Gastrocnemius medialis (tissue), 4 donors: Measurements from ENCODE around the gene RAD51B.

Experiments
- POLR2A ChIP-seq, 2 donors: fragments of 450-650 bp; IDR thresholded peaks; one replicate each; pipeline ENCODE4 v1.6.1; 2017; ENCODE audit warnings: antibody characterized with exemption in 2 of 2, mild to moderate bottlenecking in 2 of 2, moderate library complexity in 2 of 2
- TF ChIP-seq, protein P1 (sequence below), 5 experiments: fragments of 450-650 bp in 3 of 5; fragments of 200-600 bp in 2 of 5; sonication (generic) in 2 of 5; IDR thresholded peaks in 4 of 5; conservative IDR thresholded peaks in 1 of 5; 1 replicate in 4 of 5; 2 replicates in 1 of 5; pipeline ENCODE4 v1.5.1; 2016 to 2019; ENCODE audit warnings: antibody characterized with exemption in 5 of 5, mild to moderate bottlenecking in 3 of 5, moderate library complexity in 3 of 5

DNA sequence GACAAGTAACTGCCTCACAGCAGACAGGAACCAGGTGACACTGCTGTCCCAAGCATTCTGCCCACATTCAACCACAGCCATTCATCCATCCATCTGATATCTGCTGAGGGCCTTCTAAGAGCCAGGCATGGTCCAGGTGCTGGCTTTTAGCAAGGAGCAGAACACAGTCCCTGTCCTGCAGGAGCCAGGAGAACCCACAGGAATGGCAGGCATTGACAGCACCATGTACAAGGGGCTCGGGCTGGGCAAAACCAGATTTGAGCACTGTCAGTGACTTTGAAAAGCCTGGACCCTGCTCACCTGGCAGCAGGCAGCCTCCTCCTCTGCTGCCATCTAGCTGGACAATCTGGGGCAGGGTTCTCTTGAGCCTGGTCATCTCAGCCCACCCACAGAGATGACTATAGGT is 836.3 kb downstream of the RAD51B start:
- TF ChIP-seq, protein P1, sequence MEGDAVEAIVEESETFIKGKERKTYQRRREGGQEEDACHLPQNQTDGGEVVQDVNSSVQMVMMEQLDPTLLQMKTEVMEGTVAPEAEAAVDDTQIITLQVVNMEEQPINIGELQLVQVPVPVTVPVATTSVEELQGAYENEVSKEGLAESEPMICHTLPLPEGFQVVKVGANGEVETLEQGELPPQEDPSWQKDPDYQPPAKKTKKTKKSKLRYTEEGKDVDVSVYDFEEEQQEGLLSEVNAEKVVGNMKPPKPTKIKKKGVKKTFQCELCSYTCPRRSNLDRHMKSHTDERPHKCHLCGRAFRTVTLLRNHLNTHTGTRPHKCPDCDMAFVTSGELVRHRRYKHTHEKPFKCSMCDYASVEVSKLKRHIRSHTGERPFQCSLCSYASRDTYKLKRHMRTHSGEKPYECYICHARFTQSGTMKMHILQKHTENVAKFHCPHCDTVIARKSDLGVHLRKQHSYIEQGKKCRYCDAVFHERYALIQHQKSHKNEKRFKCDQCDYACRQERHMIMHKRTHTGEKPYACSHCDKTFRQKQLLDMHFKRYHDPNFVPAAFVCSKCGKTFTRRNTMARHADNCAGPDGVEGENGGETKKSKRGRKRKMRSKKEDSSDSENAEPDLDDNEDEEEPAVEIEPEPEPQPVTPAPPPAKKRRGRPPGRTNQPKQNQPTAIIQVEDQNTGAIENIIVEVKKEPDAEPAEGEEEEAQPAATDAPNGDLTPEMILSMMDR (IDR thresholded peaks at IDR 0.05 in 4 of 5, conservative IDR thresholded peaks at IDR 0.05 in 1 of 5) = peak; percentile 10 to 50 (median 39)
- no peak for TF ChIP-seq POLR2A (IDR thresholded peaks at IDR 0.05)
